CMK (cell line): ENCODE measurements around the gene PAK5.

Source experiments
- DNase-seq: peaks from one replicate; pipeline ENCODE4 v3.0.0-alpha.2; 2010; ENCODE audit warnings: low read depth

PAK5 gene

GRCh38 chr20:9493803-9494202 lies 345.1 kb downstream of the PAK5 start:
- DNase-seq = no peak

- DNase-seq = no peak
Observed at GRCh38 chr20:9492067-9492466, 346.8 kb downstream of the PAK5 start.

- DNase-seq = no peak
Observed at GRCh38 chr20:9491324-9491723, 347.6 kb downstream of the PAK5 start.

DNA sequence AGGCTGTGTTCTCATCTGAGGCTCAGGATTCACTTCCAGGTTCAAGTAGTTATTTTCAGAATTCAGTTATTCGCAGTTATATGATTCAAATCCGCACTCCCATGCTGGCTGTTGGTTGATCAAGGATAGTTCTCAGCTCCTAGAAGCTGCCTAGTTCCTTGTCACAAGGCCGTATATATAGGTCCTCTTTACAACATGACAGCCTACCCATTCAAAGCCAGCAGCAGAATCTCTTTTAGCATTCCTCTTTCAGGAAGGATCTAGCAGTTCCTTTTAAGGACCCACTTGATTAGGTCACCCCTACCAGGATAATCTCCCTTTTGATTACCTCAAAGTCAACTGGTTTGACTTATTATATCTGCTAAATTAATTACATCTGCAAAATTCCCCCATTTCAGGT lies 348.2 kb downstream of the PAK5 start:
- no peak for DNase-seq

DNA sequence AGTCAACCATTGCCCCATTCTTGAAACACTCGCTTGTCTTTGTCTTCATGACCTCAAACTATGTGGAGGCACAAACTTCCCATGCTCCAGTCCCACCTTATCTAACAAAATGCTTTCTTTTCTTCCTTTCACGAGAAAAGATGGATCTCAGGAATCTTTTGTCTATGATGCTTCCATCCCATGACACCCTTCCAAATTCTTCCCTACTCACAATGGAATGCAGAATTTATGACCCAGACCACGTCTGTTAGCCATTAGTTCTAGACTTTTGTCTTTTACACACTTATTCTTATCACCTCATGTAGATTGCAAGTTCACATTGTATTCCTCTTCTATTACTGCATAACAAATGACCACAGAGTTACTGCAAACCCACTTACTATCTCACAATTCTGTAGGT lies 348.7 kb downstream of the PAK5 start:
- DNase-seq = no peak

- no peak for DNase-seq
Observed at GRCh38 chr20:9488063-9488462, 350.8 kb downstream of the PAK5 start.
